Spleen (tissue), 7 donors: ENCODE data around the gene SAT2.

Experiments used
- POLR2A ChIP-seq, 3 donors: fragments of 450-650 bp; IDR thresholded peaks; one replicate each; pipeline ENCODE4 v1.5.1; 2017; ENCODE audit warnings: antibody characterized with exemption in 3 of 3, mild to moderate bottlenecking in 1 of 3
- TF ChIP-seq, protein P1 (sequence below), 11 experiments: fragments of 200-600 bp in 7 of 11; fragments of 450-650 bp in 4 of 11; sonication (generic) in 4 of 11; IDR thresholded peaks in 8 of 11; conservative IDR thresholded peaks in 3 of 11; 1 replicate in 7 of 11; 2 replicates in 4 of 11; pipeline versions ENCODE4 v1.4.0 to v1.8.0; 2016 to 2021; ENCODE audit warnings: antibody characterized with exemption in 11 of 11, inconsistent platforms in 4 of 11, mild to moderate bottlenecking in 1 of 11
- donor health status: DM: no; HTN: no; CAD: no; lungs with moderate emphysema.
- donor health status: DM: no; HTN: no; CAD: no.
- donor health status: DM: no; HTN: no; CAD: no.

DNA sequence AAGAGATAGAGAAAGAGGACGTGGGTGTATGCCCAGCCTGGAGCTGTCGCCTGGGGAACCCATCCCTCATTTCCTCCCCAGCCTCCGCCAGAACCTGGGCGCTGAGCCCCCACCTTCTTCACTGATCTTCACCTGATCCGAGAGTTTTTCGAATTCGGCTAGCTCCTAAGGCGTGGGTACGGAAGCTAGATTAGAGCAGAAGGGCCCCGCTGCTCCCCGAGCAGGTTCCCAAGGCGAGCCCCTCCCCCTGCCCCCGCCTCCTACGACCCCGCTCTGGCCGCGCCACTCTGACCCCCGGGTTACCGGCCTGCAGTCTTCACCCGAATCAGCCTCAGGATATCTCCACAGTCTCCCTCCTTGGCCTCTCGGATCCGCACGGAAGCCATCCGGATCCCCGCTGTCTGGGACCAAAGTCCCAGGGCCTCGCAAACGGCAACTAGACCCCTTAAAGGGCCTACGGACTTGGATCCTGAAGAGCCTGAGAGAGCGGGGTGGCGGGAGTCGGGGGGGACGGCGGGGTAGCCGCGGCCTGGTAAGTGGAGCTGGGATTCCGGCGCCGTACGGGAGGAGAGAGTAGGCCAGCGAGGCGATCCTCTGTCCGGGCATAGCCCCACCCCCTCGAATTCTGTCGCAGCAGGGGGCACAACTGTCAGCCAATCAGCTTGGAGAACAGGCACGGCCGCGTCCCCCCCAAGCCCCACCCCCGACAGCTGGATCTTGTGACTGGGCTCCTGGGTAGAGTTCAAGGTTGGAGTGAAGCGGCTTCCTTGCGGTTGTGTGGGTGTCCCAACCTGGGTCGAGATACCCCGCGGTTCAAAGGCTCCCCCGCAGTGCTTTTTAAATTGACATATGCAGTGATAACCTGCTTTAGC lies at the start of gene SAT2:
- TF ChIP-seq, protein P1, sequence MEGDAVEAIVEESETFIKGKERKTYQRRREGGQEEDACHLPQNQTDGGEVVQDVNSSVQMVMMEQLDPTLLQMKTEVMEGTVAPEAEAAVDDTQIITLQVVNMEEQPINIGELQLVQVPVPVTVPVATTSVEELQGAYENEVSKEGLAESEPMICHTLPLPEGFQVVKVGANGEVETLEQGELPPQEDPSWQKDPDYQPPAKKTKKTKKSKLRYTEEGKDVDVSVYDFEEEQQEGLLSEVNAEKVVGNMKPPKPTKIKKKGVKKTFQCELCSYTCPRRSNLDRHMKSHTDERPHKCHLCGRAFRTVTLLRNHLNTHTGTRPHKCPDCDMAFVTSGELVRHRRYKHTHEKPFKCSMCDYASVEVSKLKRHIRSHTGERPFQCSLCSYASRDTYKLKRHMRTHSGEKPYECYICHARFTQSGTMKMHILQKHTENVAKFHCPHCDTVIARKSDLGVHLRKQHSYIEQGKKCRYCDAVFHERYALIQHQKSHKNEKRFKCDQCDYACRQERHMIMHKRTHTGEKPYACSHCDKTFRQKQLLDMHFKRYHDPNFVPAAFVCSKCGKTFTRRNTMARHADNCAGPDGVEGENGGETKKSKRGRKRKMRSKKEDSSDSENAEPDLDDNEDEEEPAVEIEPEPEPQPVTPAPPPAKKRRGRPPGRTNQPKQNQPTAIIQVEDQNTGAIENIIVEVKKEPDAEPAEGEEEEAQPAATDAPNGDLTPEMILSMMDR (IDR thresholded peaks at IDR 0.05 in 8 of 11, conservative IDR thresholded peaks at IDR 0.05 in 3 of 11), result no peak
- TF ChIP-seq POLR2A (IDR thresholded peaks at IDR 0.05), result peak in 2 of 3 donors; percentile 8 to 68
